Posterior vena cava (tissue), 2 donors: ENCODE measurements around the gene PPP2R5C. TPM values are rescaled to one million over a fixed set of nuclear protein-coding genes. Genes with fewer than 3 reads are reported as not detected.
A peak's percentile ranks its signal among the peaks of the same experiment; 100 is the strongest.
"Not testable (repeated sequence)": the region's sequence is repeated elsewhere in the genome, so short reads cannot be mapped to it uniquely, and the experiment has no call there.

Experiments used
- DNase-seq: peaks from one replicate; pipeline ENCODE4 v3.0.0-alpha.2; 2020; ENCODE audit warnings: low spot score
- intact Hi-C, 2 donors: fragments of 100-400 bp; cut with DNase I; formaldehyde crosslinking; loops; one replicate each; pipeline versions ENCODE4 v1.14.1 to v1.14.2; 2022 to 2023
- total RNA-seq, 2 donors: library from RNA; stranded (reverse); fragmentation: NEBNext Ultra II Directional; extraction: Animal tissue kit (Norgen Biotek cat#: 25700); gene quantifications; one replicate each; pipeline ENCODE4 v1.2.1, GENCODE V29; 2021
- donor health status: DM: yes; HTN: yes; CAD: no.
- donor health status: DM: yes; HTN: yes; CAD: no.

Gene PPP2R5C
- total RNA-seq, 2 donors from 2014 or later, result 132 to 135 TPM

DNA sequence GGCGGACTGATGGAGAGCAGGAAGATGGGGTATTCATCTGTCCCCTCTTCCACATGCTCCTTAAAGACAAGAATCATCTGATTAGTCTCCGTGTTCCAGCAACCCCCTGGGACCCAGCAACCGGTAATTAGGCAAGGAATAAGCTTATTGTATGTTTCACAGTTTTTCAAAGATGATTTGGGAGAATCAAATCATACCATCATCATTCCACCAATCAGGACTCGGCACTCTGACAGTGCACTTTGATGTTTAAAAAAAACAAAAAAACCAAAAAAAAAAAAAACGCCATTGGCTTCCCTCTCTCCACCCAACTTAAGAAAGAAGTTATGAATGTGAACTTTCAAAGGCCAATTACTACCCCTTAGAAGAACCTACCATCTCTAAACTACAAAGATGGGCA lies 201.5 kb downstream of the PPP2R5C start:
- intact Hi-C loops, result loop anchor here in 1 of 2 donors (10.0 kb wide), 1 partner anchor 132 kb away; no protein-coding TSS in a partner anchor

DNA sequence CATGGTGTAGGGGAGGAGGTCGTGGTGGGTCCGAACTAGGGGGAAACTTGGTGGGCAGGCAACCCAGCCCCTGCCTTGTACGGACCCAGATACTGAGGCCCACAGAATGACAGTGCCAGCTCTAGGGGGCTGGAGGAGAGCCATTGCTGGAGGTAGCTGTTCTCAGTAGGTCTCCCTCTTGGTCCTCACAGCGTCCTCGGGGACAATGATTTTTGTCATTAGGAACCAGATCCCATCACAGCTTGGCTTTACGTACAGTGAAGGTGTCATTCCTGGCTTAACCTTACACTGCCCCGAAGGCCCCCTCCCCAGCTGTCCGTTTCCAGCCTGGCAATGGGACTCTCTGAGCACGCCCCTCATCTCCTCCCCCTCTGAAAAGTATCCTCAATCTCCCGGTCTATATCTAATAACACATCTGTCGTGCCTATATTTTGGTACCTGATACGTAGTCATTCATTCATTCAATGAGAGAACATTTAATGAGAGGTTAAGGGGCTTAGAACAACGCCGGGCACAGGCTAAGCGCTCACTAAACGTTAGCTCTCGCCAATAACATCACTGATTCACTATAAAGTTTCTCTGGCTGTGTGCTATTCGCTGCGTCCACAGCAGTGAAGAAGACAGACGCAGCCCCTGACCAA lies 202.3 kb downstream of the PPP2R5C start:
- DNase-seq, result peak; percentile 69
- intact Hi-C loops, result loop anchor here in 1 of 2 donors (10.0 kb wide), 1 partner anchor 131 kb away; no protein-coding TSS in a partner anchor

More for the DNA sequence above, 201.5 kb downstream of the PPP2R5C start:
- DNase-seq, result no peak

DNA sequence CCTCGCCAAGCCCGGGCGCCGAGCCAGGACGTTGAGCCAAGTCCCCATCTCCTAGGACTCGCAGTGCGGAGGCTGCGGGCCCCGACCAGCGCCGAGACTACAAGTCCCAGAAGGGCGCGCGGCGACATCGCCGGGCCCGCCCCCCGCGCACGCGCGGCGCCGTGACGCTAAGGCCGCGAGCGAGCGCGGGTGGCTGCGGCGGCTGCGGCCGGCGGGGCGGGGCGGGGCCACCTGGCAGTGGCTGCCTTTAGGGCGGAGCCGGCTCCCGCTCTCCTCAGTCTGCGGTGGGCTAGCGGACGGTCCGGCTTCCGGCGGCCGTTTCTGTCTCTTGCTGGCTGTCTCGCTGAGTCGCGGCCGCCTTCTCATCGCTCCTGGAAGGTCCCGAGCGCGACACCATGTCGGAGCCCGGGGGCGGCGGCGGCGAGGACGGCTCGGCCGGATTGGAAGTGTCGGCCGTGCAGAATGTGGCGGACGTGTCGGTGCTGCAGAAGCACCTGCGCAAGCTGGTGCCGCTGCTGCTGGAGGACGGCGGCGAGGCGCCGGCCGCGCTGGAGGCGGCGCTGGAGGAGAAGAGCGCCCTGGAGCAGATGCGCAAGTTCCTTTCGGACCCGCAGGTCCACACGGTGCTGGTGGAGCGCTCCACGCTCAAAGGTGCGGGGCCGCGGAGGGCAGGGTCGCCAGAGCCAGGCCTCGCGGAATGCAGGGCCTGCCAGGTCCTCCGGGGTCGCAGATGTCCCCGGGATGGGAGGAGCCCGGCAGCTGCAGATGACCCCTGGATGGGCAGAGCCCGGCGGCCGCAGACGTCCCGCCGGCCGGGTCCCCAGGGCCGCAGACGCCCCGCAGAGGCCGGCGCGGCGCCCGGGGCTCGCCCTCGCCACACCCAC lies 203.0 kb downstream of the PPP2R5C start, which contains the start of gene DYNC1H1:
DYNC1H1 (plus strand) TSS at position 277 of the 884 bp plus-strand sequence; CDS start at position 396, 119 bp downstream.
- intact Hi-C loops, result loop anchor here in 1 of 2 donors (10.0 kb wide), 1 partner anchor 130 kb away; no protein-coding TSS in a partner anchor
- DNase-seq, result peak; percentile 98

DNA sequence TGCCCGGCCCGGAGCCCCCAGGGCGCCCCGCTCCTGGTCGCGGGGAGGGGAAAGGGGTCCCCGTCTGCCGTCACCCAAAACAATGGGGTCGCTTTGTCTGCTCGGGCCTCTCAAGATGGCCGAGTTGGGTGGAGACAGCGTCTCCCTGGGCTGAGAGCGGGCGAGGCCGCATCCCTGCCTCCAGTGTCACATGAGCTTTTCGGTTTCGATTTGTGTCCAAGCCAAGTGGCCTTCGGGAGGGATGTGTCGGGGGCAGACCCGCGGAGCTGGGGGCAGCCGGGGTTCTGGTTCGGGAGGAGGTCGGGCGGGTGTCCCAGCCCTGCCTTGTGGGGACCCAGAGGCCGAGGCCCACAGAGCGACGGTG lies 203.7 kb downstream of the PPP2R5C start:
- peak; percentile 89 for DNase-seq
- intact Hi-C loops, result loop anchor here in 1 of 2 donors (10.0 kb wide), 1 partner anchor 130 kb away; no protein-coding TSS in a partner anchor

DNA sequence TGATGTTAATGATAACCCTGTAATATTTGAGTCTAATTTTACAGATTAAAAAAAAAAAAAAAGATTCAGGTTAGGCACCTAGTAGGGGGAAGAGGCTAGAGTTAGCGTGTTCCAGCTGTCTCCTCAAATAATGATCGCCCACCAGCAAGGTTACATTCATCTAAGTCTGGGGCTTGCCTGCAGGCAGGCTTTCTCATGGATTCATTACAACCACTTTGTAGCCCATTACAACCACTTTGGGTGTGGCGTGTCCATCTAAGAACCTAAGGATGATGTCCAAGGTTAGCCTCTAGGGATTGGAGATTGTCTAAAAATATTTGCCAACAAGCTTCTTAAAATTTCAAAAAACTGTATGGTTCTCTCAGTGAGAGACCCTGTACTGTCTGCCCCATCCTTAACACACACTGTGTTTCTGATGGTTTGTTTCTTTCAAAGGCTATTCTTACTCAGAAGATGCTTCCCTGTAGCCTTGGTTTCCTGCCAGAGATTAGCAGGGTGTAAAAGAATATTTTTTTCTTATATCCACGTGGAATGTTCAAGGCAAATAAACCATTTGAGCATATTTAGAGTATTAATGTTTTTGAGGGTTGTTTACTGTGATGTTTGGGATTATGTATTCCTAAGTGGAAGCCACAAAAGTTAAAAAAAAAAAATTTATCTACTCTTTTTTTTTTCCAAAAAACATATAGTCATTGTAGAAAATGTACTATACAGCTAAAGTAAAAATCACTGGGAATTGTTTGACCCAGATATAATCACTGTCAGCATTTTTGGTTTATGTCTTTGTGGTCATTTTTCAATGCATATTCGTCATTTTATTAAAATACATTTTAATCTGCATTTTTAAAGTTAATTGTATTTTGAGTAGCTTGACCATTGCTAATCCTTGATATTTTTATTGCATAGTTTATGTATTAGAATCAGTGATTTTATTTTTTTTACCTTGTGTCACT lies 204.5 kb downstream of the PPP2R5C start:
- DNase-seq, result no peak
- intact Hi-C loops, result loop anchor here in 1 of 2 donors (10.0 kb wide), 1 partner anchor 129 kb away; no protein-coding TSS in a partner anchor

DNA sequence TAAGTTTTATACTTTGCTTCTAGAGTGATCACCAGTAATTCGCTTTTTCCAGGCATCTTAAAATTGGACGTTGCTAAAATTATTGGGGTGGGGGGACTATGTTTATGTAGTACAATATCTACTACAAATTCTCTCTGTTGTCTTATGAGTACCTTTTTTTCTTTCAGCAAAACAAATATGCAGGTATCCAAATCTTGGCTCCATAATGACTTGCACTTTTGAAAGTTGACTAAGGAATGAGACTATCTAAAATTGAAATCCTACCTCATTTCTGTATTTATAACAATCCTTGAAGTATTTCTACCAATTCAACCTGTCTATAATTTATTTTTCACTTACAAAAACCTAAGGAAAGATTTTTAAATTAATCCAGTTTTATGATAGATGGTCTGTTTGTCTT lies 205.2 kb downstream of the PPP2R5C start:
- no peak for DNase-seq
- intact Hi-C loops, result loop anchor here in 1 of 2 donors (10.0 kb wide), 1 partner anchor 128 kb away; no protein-coding TSS in a partner anchor

DNA sequence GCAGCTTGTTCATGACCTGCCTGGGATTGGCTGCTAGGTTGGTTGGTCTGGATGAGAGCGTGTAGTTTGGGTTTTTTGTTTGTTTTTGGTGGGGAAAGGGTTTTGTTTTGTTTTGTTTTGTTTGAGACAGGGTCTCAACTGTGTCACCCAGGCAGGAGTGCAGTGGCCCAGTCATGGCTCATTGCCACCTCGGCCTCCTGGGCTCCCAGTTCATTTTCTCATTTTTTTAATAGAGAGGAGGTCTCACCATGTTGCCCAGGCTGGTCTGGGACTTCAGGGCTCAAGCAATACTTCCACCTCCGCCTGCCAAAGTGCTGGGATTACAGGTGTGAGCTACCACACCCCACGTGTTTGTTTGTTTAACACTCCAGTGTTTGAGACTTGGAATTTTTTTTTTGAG lies 206.7 kb downstream of the PPP2R5C start:
- intact Hi-C loops, result loop anchor here in 1 of 2 donors (10.0 kb wide), 1 partner anchor 127 kb away; no protein-coding TSS in a partner anchor
- DNase-seq, result no peak

DNA sequence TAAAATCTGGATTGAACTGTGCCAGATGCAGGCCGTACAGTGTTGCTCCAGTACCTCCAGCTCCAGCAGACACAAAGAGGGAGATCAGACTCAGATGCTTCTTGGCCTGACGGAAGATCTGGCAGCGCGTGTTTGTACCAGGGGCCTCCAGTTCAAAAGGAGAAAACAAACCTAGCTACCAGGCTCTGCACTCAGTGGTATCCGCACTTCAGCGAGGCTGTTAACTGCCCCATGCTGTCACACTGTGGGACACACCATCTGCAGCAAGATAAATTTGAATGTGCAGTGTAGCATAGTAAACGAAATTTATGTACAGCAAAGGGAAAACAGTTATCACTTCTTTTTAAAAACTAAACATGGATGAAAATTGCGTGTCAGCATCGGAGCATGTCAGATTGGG lies 208.0 kb downstream of the PPP2R5C start:
- intact Hi-C loops, result loop anchor here in 1 of 2 donors (10.0 kb wide), 1 partner anchor 125 kb away; no protein-coding TSS in a partner anchor

DNA sequence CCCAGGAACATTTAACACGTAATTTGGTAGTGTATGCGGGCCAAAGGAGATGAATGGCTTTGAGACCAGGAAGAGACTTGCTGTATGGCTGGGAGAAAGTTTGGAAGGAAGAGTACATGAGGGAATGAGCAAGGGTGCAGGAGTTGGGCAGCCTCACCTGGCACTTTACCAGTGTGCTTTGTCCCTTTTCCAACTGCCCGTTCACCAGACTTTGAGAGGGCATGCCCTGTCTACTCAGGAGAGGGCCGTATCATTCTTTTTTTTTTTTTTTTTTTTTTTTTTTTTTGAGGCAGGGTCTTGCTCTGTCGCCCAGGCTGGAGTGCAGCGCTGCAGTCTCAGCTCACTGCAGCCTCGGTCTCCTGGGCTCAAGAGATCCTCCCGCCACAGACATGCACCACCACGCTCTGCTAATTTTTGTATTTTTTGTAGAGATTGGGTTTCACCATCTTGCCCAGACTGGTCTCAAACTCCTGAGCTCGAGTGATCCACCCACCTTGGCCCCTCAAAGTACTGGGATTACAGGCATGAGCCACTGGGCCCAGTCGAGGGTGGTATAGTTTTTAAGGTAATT lies 209.4 kb downstream of the PPP2R5C start:
- DNase-seq, result no peak
- intact Hi-C loops, result no loop called here

More for the DNA sequence above, 208.0 kb downstream of the PPP2R5C start:
- DNase-seq, result no peak

DNA sequence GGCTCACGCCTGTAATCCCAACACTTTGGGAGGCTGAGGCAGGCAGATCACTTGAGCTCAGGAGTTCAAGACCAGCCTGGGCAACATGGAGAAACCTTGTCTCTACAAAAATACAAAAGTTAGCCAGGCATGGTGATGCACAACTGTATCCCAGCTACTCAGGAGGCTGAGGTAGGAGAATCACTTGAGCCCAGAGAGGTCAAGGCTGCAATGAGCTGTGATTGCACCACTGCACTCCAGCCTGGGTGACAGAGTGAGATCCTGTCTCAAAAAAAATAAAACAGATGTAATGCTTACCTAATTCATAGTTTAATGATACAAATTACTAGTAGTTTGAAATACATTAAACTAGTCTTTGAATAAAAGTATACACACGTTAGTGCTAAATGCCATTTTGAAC lies 209.9 kb downstream of the PPP2R5C start:
- intact Hi-C loops, DNase-seq: not testable (repeated sequence)

DNA sequence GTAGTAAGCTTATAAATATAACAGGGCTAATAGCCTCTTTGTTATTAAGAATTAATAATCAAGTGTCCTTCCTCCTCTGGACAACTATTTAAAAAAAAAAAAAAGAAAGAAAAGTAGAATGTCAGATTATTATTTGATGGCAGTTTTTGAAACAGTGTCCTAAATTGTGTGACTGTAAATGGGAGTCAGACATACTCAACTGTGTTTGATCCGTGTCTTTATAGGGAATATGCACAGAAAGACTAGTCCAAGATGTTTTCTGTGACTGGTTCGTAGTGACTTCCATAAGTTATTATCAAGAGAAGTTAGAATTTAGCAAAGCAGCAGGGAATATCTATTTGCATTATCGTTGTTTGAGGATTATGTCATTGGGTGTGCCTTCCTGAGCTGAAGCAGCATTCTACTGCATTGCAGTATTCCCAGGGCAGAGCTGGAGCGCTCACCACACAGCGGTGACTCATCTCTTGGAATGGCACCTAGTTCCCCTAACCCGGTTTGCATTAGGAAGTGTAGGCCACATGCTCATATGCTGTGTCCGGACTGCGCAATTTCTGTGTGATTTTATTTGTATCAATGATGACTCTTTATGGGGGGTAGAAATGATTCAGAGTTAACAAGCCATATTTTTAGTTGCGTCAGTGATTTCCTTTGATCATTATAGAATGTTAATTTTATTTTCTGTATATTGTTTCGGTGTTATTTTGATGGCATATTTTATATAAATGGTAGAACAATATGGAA lies 210.8 kb downstream of the PPP2R5C start:
- DNase-seq, result peak; percentile 94

DNA sequence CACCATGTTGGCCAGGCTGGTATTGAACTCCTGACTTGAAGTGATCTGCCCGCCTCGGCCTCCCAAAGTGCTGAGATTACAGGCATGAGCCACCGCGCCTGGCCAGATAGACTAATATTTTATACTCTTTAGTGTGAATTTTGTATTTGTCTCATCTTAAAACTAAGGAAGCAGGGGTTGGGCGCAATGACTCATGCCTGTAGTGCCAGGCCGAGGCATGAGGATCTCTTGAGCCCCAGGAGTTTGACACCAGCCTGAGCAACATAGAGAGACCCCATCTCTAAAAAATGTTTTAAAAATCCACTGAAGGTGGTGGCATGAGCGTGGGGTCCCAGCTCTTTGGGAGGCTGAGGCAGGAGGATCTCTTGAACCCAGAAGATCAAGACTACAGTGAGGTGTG lies 211.8 kb downstream of the PPP2R5C start:
- intact Hi-C loops, result no loop called here

More for the DNA sequence above, 210.8 kb downstream of the PPP2R5C start:
- intact Hi-C loops, result no loop called here

DNA sequence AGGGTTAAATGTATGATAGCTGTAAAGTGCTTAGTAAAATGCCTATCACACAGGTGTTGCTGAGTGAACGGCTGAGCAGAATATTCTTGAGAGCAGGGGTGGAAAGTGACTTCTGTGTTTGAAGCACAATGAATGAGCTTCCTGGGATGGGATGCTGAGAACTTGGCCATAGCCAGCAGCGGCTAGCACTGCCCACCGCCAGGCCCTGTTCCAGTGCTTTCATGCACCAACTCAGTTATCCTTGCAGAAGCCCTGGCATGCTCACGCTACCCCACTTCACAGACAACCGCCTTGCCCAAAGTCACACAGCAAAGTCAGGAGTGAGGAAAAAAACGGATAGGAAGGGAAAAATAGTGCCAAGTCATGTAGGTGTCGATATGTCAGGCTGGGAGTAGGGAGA lies 213.7 kb downstream of the PPP2R5C start:
- DNase-seq, result no peak
- intact Hi-C loops, result no loop called here

More for the DNA sequence above, 211.8 kb downstream of the PPP2R5C start:
- DNase-seq, result no peak

Other genes with a start within 250 kb of the PPP2R5C start
- gene DIO3, start 200.2 kb upstream of the PPP2R5C start, total RNA-seq, result 1 to 10 TPM; 6.1 to 6.2 TPM
- 100 to 1,000 TPM; 421 to 510 TPM for gene DYNC1H1, start 202.9 kb downstream of the PPP2R5C start, total RNA-seq